22Rv1 (cell line): ENCODE measurements around the gene RPAP2.

Experiments
- ZFX ChIP-seq: fragments of 450-650 bp; IDR thresholded peaks from 2 replicates; pipeline ENCODE4 v1.6.1; 2017; ENCODE audit warnings: antibody characterized with exemption, borderline replicate concordance
- TF ChIP-seq, protein P1 (sequence below): fragments of 450-650 bp; IDR thresholded peaks from 2 replicates; pipeline ENCODE4 v1.5.1; 2017; ENCODE audit warnings: mild to moderate bottlenecking

DNA sequence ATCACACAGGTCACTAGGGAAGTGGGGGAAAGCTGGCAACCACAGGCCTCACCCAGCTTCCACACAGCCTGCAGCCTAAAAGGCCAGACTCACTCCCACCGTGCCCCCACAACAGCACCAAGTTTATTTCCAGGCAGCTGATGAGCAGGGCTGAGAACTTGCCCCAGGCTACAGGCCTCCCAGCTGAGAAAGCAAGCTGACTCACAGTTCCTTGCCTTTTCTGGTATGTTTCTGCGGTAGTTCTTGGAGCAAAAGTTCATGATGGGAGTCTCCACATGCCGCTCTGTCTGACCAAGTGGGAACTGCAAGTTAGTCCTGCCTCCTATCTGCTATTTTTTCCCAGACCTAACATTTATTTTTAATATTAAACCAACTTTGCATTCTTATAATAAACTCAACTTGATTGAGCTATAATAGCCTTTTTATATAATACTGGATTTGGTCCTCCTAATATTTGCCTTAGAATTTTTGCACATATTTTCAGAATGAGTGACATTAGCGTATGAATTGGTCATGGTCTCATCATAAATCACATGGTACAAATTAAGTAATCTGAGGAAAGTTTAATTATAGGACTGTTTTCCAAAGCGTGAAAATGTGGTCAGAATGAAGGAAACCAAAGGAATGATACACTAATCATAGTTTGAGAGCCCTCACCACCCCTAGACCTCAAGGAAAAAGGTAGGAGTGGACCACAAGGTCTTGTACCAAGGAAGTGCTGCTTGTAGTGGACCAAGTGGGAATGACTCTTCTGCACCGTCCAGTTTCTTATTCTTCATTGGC, 30.7 kb downstream of the RPAP2 start:
- TF ChIP-seq, protein P1, sequence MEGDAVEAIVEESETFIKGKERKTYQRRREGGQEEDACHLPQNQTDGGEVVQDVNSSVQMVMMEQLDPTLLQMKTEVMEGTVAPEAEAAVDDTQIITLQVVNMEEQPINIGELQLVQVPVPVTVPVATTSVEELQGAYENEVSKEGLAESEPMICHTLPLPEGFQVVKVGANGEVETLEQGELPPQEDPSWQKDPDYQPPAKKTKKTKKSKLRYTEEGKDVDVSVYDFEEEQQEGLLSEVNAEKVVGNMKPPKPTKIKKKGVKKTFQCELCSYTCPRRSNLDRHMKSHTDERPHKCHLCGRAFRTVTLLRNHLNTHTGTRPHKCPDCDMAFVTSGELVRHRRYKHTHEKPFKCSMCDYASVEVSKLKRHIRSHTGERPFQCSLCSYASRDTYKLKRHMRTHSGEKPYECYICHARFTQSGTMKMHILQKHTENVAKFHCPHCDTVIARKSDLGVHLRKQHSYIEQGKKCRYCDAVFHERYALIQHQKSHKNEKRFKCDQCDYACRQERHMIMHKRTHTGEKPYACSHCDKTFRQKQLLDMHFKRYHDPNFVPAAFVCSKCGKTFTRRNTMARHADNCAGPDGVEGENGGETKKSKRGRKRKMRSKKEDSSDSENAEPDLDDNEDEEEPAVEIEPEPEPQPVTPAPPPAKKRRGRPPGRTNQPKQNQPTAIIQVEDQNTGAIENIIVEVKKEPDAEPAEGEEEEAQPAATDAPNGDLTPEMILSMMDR, result no peak
- TF ChIP-seq ZFX, result no peak
